PC-3 (cell line): ENCODE data around the gene ATP6V1F. TPM values are rescaled to one million over a fixed set of nuclear protein-coding genes. Genes with fewer than 3 reads are reported as not detected.

Experiments
- ATAC-seq: fragments of 200-7000 bp; cut with Tn5 transposase; 2 replicates; pipeline ENCODE4 v1.9.1; 2020; ENCODE audit warnings: mild to moderate bottlenecking, moderate library complexity
- BruUV-seq: library from RNA; stranded (reverse); fragments of 400-500 nt; replicated peaks from 2 replicates; lab custom pipeline; 2021; lab: Mats Ljungman, UMichigan
- CTCF ChIA-PET: fragments of 300-600 bp; sonication (Branson Sonifier 250); formaldehyde crosslinking; loops from one replicate; lab custom pipeline; 2022; ENCODE audit warnings: antibody characterized with exemption; lab: Charles Lee
- POLR2A ChIA-PET: fragments of 300-600 bp; sonication (Branson Sonifier 250); formaldehyde crosslinking; loops from one replicate; lab custom pipeline; 2022; ENCODE audit warnings: antibody characterized with exemption; ENCODE audit not compliant: unreplicated experiment; lab: Charles Lee
- DNase-seq: peaks from one replicate; pipeline ENCODE4 v3.0.0-alpha.2; 2015
- H2AFZ ChIP-seq: fragments of 300-600 bp; sonication (generic); 2 replicates; pipeline ENCODE4 v1.6.0; 2016; ENCODE audit warnings: antibody characterized with exemption, low read length
- H3F3A ChIP-seq: fragments of 300-600 bp; sonication (generic); one replicate; pipeline ENCODE4 v1.6.0; 2017; ENCODE audit warnings: antibody characterized with exemption, low read length, control low read depth, mild to moderate bottlenecking; ENCODE audit not compliant: unreplicated experiment
- H3K27ac ChIP-seq: fragments of 300-600 bp; sonication (generic); 2 replicates; pipeline ENCODE4 v1.5.1; 2016; ENCODE audit warnings: mild to moderate bottlenecking, low read length
- H3K27me3 ChIP-seq: fragments of 300-600 bp; sonication (generic); 2 replicates; pipeline ENCODE4 v1.6.1; 2016; ENCODE audit warnings: low read length, mixed read lengths
- H3K36me3 ChIP-seq: fragments of 300-600 bp; sonication (generic); 2 replicates; pipeline ENCODE4 v1.6.1; 2016; ENCODE audit warnings: low read depth, mixed run types, low read length, mixed read lengths
- H3K4me1 ChIP-seq: fragments of 300-600 bp; sonication (generic); 2 replicates; pipeline ENCODE4 v1.5.1; 2016; ENCODE audit warnings: low read length; ENCODE audit not compliant: insufficient read depth
- H3K4me2 ChIP-seq: fragments of 300-600 bp; sonication (generic); 2 replicates; pipeline ENCODE4 v1.6.0; 2016; ENCODE audit warnings: low read length
- H3K4me3 ChIP-seq: fragments of 300-600 bp; sonication (generic); 2 replicates; pipeline ENCODE4 v1.5.1; 2016; ENCODE audit warnings: mild to moderate bottlenecking, low read length, mixed read lengths
- H3K79me2 ChIP-seq: fragments of 300-600 bp; sonication (generic); 2 replicates; pipeline ENCODE4 v1.6.1; 2017; ENCODE audit warnings: low read length, mixed read lengths
- H3K9ac ChIP-seq: fragments of 300-600 bp; sonication (generic); 2 replicates; pipeline ENCODE4 v1.6.0; 2016; ENCODE audit warnings: mild to moderate bottlenecking, low read length
- H3K9me2 ChIP-seq: fragments of 300-600 bp; sonication (generic); replicated peaks from 2 replicates; pipeline ENCODE4 v1.6.1; 2016; ENCODE audit warnings: mixed run types, low read length, mixed read lengths
- H3K9me3 ChIP-seq: fragments of 300-600 bp; sonication (generic); 2 replicates; pipeline ENCODE4 v1.6.1; 2016; ENCODE audit warnings: low read length, mixed read lengths
- H4K20me1 ChIP-seq: fragments of 300-600 bp; sonication (generic); 2 replicates; pipeline ENCODE4 v1.6.1; 2016; ENCODE audit warnings: low read length, mixed read lengths
- CTCF ChIP-seq: fragments of 300-600 bp; sonication (generic); conservative IDR thresholded peaks from 2 replicates; pipeline ENCODE4 v1.5.1; 2017; ENCODE audit warnings: antibody characterized with exemption, low read depth, mild to moderate bottlenecking, low read length
- EZH2 ChIP-seq: fragments of 300-600 bp; sonication (generic); IDR thresholded peaks from one replicate; pipeline ENCODE4 v1.6.1; 2017; ENCODE audit warnings: antibody characterized with exemption, mild to moderate bottlenecking, low read length; ENCODE audit not compliant: unreplicated experiment
- EZH2phosphoT487 ChIP-seq: fragments of 300-600 bp; sonication (generic); IDR thresholded peaks from 2 replicates; pipeline ENCODE4 v1.6.1; 2018; ENCODE audit warnings: mild to moderate bottlenecking, antibody characterized with exemption, low read length, borderline replicate concordance
- intact Hi-C: fragments of 100-400 bp; cut with micrococcal nuclease; formaldehyde crosslinking; loops from 2 replicates; pipeline ENCODE4 v1.9.0; 2023
- total RNA-seq: library from RNA; depleted of rRNA; stranded (reverse); fragments of >200 nt; gene quantifications from 2 replicates; pipeline ENCODE4 v1.2.3, GENCODE V29; 2014

The ATP6V1F gene
- total RNA-seq, 1 experiment from 2014 or later, result 131 TPM

- no peaks in the 10 kb centered on the region for H3K27me3 ChIP-seq
- no peak overlapping the region for H3K27ac ChIP-seq
- no peaks in the 10 kb centered on the region for H3F3A ChIP-seq
- H2AFZ ChIP-seq, result no peak overlapping the region
- no peak overlapping the region for H3K4me3 ChIP-seq
- BruUV-seq, result no TSS peak
- no peaks in the 10 kb centered on the region for H3K9me2 ChIP-seq
- H4K20me1 ChIP-seq, result no peaks in the 10 kb centered on the region; the same call in 1 of the 2 replicates
- no peak overlapping the region for H3K4me2 ChIP-seq
- TF ChIP-seq CTCF (no peak), EZH2phosphoT487 (no peak), EZH2 (no peak)
- peaks cover 14% of the 10 kb centered on the region for H3K36me3 ChIP-seq
- H3K9me3 ChIP-seq, result no peaks in the 10 kb centered on the region
- CTCF ChIA-PET, result no interaction called here
- no peak for ATAC-seq
- no peak for DNase-seq
- intact Hi-C loops, result no loop called here
- no peak overlapping the region for H3K9ac ChIP-seq
- H3K4me1 ChIP-seq, result peaks cover 29% of the 10 kb centered on the region
- POLR2A ChIA-PET, result no interaction called here
- H3K79me2 ChIP-seq, result peaks cover 44% of the 10 kb centered on the region
Measured at GRCh38 chr7:128835231-128835751, 27.4 kb upstream of the ATP6V1F start.

- H3K4me2 ChIP-seq, result no peak overlapping the region
- H3F3A ChIP-seq, result no peaks in the 10 kb centered on the region
- TF ChIP-seq CTCF, result no peak
- ChIA-PET POLR2A (no interaction called here), CTCF (no interaction called here)
- BruUV-seq, result no TSS peak
- no peak overlapping the region for H3K27ac ChIP-seq
- H3K27me3 ChIP-seq, result no peaks in the 10 kb centered on the region
- no peaks in the 10 kb centered on the region for H3K9me3 ChIP-seq
- H3K9ac ChIP-seq, result no peak overlapping the region
- H3K36me3 ChIP-seq, result peaks cover 14% of the 10 kb centered on the region
- ATAC-seq, result no peak
- H3K9me2 ChIP-seq, result no peaks in the 10 kb centered on the region
- H2AFZ ChIP-seq, result no peak overlapping the region
- H3K4me3 ChIP-seq, result no peak overlapping the region
- peaks cover 37% of the 10 kb centered on the region for H3K79me2 ChIP-seq
- H3K4me1 ChIP-seq, result peaks cover 29% of the 10 kb centered on the region
- no peak for DNase-seq
- H4K20me1 ChIP-seq, result no peaks in the 10 kb centered on the region; the same call in 1 of the 2 replicates
- intact Hi-C loops, result no loop called here
Measured at GRCh38 chr7:128835790-128836641, 26.6 kb upstream of the ATP6V1F start.

- H3K4me2 ChIP-seq, result no peak overlapping the region
- H3K4me3 ChIP-seq, result no peak overlapping the region
- CTCF ChIA-PET, result no interaction called here
- H3K4me1 ChIP-seq, result peaks cover 22% of the 10 kb centered on the region
- H3K9me2 ChIP-seq, result no peaks in the 10 kb centered on the region
- no peak overlapping the region for H3K27ac ChIP-seq
- ATAC-seq (no peak), DNase-seq (no peak)
- no peaks in the 10 kb centered on the region; the same call in 1 of the 2 replicates for H4K20me1 ChIP-seq
- intact Hi-C loops, result no loop called here
- peaks cover 29% of the 10 kb centered on the region for H3K79me2 ChIP-seq
- POLR2A ChIA-PET, result no interaction called here
- H3K9me3 ChIP-seq, result no peaks in the 10 kb centered on the region
- H3F3A ChIP-seq, result no peaks in the 10 kb centered on the region
- BruUV-seq, result no TSS peak
- no peaks in the 10 kb centered on the region for H3K27me3 ChIP-seq
- H3K9ac ChIP-seq, result no peak overlapping the region
- H3K36me3 ChIP-seq, result peaks cover 18% of the 10 kb centered on the region
- TF ChIP-seq CTCF (no peak), EZH2 (no peak), EZH2phosphoT487 (no peak)
- no peak overlapping the region for H2AFZ ChIP-seq
Measured at GRCh38 chr7:128836729-128837348, 25.8 kb upstream of the ATP6V1F start.
